ENCODE results near the gene LPCAT3. TPM values are rescaled to one million over a fixed set of nuclear protein-coding genes. Genes with fewer than 3 reads are reported as not detected.

Gene LPCAT3
- total RNA-seq, 1 experiment from 2014 or later = 45.8 TPM

- Histone ChIP-seq H2AFZ (ENCODE audit: low read depth, low read length, poor library complexity, severe bottlenecking) (no peak overlapping the region), H3K9me2 (ENCODE audit: insufficient read depth) (no peaks in the 10 kb centered on the region), H3K27me3 (ENCODE audit: insufficient read depth, low read length) (no peaks in the 10 kb centered on the region), H3K79me2 (ENCODE audit: insufficient read depth, low read length) (peaks cover 3% of the 10 kb centered on the region; the same call in 1 of the 2 replicates), H3K4me2 (ENCODE audit: low read length) (no peak overlapping the region), H3K36me3 (ENCODE audit: control insufficient read depth in 1 of 2, insufficient read depth in 2 of 2, low read length in 2 of 2) (peaks cover 50 to 54% of the 10 kb centered on the region in 2 experiments), H3K9me3 (ENCODE audit: control insufficient read depth in 1 of 2, insufficient read depth in 1 of 2, low read depth in 1 of 2, low read length in 2 of 2) (no peaks in the 10 kb centered on the region), H3K9ac (ENCODE audit: low read length) (no peak overlapping the region), H3K27ac (ENCODE audit: low read depth, low read length) (no peak overlapping the region), H3K4me3 (replicated peaks in 1 of 2; ENCODE audit: low read depth in 1 of 2, low read length in 2 of 2) (no peak overlapping the region), H4K20me1 (ENCODE audit: insufficient read depth) (no peaks in the 10 kb centered on the region), H3K4me1 (ENCODE audit: control insufficient read depth in 1 of 2, insufficient read depth in 2 of 2, low read length in 2 of 2) (no peaks in the 10 kb centered on the region)
- CTCF ChIA-PET = no interaction called here
- ATAC-seq (no peak), DNase-seq (ENCODE audit: low read depth, low spot score) (no peak)
- no peak for TF ChIP-seq ZNF274 (IDR thresholded peaks at IDR 0.05; ENCODE audit: low read depth, low read length)
- TF ChIP-seq SP1 (IDR thresholded peaks at IDR 0.05; ENCODE audit: low read depth) = no peak
- TF ChIP-seq ZFX (IDR thresholded peaks at IDR 0.05) = no peak
- no peak for TF ChIP-seq EZH2phosphoT487 (IDR thresholded peaks at IDR 0.05; ENCODE audit: borderline replicate concordance)
- TF ChIP-seq TCF7L2 (IDR thresholded peaks at IDR 0.05; ENCODE audit: borderline replicate concordance, extremely low read depth, insufficient read depth, insufficient read length) = no peak
- no peak for TF ChIP-seq RAD21 (IDR thresholded peaks at IDR 0.05; ENCODE audit: low read depth)
- no peak for TF ChIP-seq YY1 (IDR thresholded peaks at IDR 0.05; ENCODE audit: extremely low read depth, insufficient replicate concordance, low read depth, low read length)
- no peak for TF ChIP-seq ELF1 (IDR thresholded peaks at IDR 0.05; ENCODE audit: borderline replicate concordance, low read depth)
- RAD21 ChIA-PET (ENCODE audit: low non-redundant PET in 1 of 2, low total read pairs in 2 of 2, uncharacterized antibody in 2 of 2, unreplicated experiment in 2 of 2) = no interaction called here
- intact Hi-C loops (cut with micrococcal nuclease) = no loop called here
- POLR2A ChIA-PET = interaction anchor here (0.8 kb wide), 1 partner anchor 38 kb away, joined by 3 read pairs; the partner anchor contains the start of gene LPCAT3
- BruUV-seq (replicated peaks) = no TSS peak
Measured at GRCh38 chr12:6980075-6980474, 38.2 kb downstream of the LPCAT3 start.

- H3K9ac ChIP-seq (ENCODE audit: low read length) = no peak overlapping the region
- CTCF ChIA-PET = no interaction called here
- RAD21 ChIA-PET (ENCODE audit: low non-redundant PET in 1 of 2, low total read pairs in 2 of 2, uncharacterized antibody in 2 of 2, unreplicated experiment in 2 of 2) = no interaction called here
Measured at GRCh38 chr12:6979453-6979852, 38.8 kb downstream of the LPCAT3 start.

More at GRCh38 chr12:6979453-6979852, 38.8 kb downstream of the LPCAT3 start:
- no peaks in the 10 kb centered on the region for H3K27me3 ChIP-seq (ENCODE audit: insufficient read depth, low read length)
- no peak overlapping the region for H3K4me2 ChIP-seq (ENCODE audit: low read length)
- DNase-seq (ENCODE audit: low read depth, low spot score) (no peak), ATAC-seq (no peak)
- H2AFZ ChIP-seq (ENCODE audit: low read depth, low read length, poor library complexity, severe bottlenecking) = no peak overlapping the region
- no peaks in the 10 kb centered on the region for H3K9me3 ChIP-seq (ENCODE audit: control insufficient read depth in 1 of 2, insufficient read depth in 1 of 2, low read depth in 1 of 2, low read length in 2 of 2)
- TF ChIP-seq SIN3A (IDR thresholded peaks at IDR 0.05; ENCODE audit: low read depth) (peak; percentile 4; the same call in 1 of the 2 replicates), CEBPB (IDR thresholded peaks at IDR 0.05; ENCODE audit: low read depth) (no peak)
- H3K9me2 ChIP-seq (ENCODE audit: insufficient read depth) = no peaks in the 10 kb centered on the region
- POLR2A ChIA-PET = no interaction called here
- H3K4me3 ChIP-seq (replicated peaks in 1 of 2; ENCODE audit: low read depth in 1 of 2, low read length in 2 of 2) = no peak overlapping the region
- H4K20me1 ChIP-seq (ENCODE audit: insufficient read depth) = no peaks in the 10 kb centered on the region
- H3K4me1 ChIP-seq (ENCODE audit: control insufficient read depth in 1 of 2, insufficient read depth in 2 of 2, low read length in 2 of 2) = no peaks in the 10 kb centered on the region
- intact Hi-C loops (cut with micrococcal nuclease) = no loop called here
- peaks cover 8% of the 10 kb centered on the region; the same call in 1 of the 2 replicates for H3K79me2 ChIP-seq (ENCODE audit: insufficient read depth, low read length)
- no peak overlapping the region for H3K27ac ChIP-seq (ENCODE audit: low read depth, low read length)
- peaks cover 55 to 60% of the 10 kb centered on the region in 2 experiments for H3K36me3 ChIP-seq (ENCODE audit: control insufficient read depth in 1 of 2, insufficient read depth in 2 of 2, low read length in 2 of 2)
- BruUV-seq (replicated peaks) = no TSS peak

All from HCT116 (cell line).